ENCODE results near the gene AIG1. TPM values are rescaled to one million over a fixed set of nuclear protein-coding genes. Genes with fewer than 3 reads are reported as not detected.
A peak's percentile ranks its signal among the peaks of the same experiment; 100 is the strongest.

The AIG1 gene
- total RNA-seq, 1 donor from 2014 or later = 37.1 TPM

DNA sequence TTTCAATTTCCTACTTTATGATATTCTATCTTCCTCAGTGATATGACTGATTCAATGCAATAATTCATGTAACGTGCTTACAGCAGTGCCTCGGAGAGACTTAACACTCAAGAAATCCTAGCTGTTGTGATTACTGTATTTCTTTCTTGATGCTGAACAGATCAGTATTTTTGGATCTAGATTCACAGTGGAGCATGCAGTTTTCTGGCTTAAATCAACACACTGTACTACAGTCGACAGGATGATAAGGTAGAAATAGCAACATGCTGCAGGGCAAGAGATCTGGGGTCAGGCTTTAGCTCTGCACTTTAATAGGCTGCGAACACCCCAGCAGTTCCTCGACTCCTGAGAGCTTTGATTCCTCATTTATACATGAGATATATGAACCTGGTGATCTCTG is 161.0 kb downstream of the AIG1 start:
- H3K27ac Mint-ChIP-seq = no peak overlapping the region
- no peaks in the 10 kb centered on the region for H3K36me3 Mint-ChIP-seq
- H3K4me3 ChIP-seq = no peak overlapping the region
- H3K27ac ChIP-seq = no peak overlapping the region
- no peak overlapping the region for H2AFZ ChIP-seq (replicated peaks)
- no peaks in the 10 kb centered on the region for H3K9me3 Mint-ChIP-seq
- H3K4me3 Mint-ChIP-seq = no peak overlapping the region
- H3K79me2 ChIP-seq (ENCODE audit: low read depth) = no peaks in the 10 kb centered on the region
- no peak overlapping the region for H3K9ac ChIP-seq
- TF ChIP-seq EZH2 (IDR thresholded peaks at IDR 0.05) (no peak), EZH2phosphoT487 (IDR thresholded peaks at IDR 0.05) (no peak)
- TF ChIP-seq, protein P1, sequence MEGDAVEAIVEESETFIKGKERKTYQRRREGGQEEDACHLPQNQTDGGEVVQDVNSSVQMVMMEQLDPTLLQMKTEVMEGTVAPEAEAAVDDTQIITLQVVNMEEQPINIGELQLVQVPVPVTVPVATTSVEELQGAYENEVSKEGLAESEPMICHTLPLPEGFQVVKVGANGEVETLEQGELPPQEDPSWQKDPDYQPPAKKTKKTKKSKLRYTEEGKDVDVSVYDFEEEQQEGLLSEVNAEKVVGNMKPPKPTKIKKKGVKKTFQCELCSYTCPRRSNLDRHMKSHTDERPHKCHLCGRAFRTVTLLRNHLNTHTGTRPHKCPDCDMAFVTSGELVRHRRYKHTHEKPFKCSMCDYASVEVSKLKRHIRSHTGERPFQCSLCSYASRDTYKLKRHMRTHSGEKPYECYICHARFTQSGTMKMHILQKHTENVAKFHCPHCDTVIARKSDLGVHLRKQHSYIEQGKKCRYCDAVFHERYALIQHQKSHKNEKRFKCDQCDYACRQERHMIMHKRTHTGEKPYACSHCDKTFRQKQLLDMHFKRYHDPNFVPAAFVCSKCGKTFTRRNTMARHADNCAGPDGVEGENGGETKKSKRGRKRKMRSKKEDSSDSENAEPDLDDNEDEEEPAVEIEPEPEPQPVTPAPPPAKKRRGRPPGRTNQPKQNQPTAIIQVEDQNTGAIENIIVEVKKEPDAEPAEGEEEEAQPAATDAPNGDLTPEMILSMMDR (IDR thresholded peaks at IDR 0.05) = no peak
- H3K4me1 Mint-ChIP-seq = no peaks in the 10 kb centered on the region
- H3F3A ChIP-seq (ENCODE audit: low read depth) = no peaks in the 10 kb centered on the region
- H3K4me1 ChIP-seq = no peaks in the 10 kb centered on the region
- H3K27me3 Mint-ChIP-seq (ENCODE audit: insufficient read depth, low read depth) = no peaks in the 10 kb centered on the region
- H3K9me3 ChIP-seq (ENCODE audit: low read depth) = no peaks in the 10 kb centered on the region
- no peak for DNase-seq (ENCODE audit: low spot score)
- no peak overlapping the region for H3K4me2 ChIP-seq
- H3K27me3 ChIP-seq = no peaks in the 10 kb centered on the region
- no peaks in the 10 kb centered on the region for H3K36me3 ChIP-seq
- no peaks in the 10 kb centered on the region for H4K20me1 ChIP-seq (ENCODE audit: low read depth)

DNA sequence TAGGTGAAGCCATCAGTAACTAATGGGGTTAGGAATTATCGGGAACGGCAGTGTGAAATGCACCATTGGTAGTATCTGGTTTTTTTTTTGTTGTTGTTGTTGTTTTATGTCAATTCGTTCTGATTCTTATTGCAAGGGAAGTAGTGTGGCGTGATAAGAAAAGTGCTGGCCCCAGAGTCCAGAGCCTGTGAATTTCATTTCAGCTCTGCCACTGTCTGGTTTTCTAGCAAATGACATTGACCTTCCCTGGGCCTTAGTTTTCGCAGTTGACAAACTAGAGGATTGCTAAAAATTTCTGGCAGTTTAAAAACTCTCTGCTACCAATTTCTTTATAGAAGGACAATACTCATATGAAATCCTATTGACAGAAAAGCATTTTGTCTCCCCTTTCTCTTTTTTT is 161.6 kb downstream of the AIG1 start:
- no peaks in the 10 kb centered on the region for H3K4me1 ChIP-seq
- no peaks in the 10 kb centered on the region for H3F3A ChIP-seq (ENCODE audit: low read depth)
- Mint-ChIP-seq H3K9me3 (no peaks in the 10 kb centered on the region), H3K4me3 (no peak overlapping the region), H3K27ac (peak overlapping the region; percentile 6), H3K4me1 (no peaks in the 10 kb centered on the region), H3K36me3 (no peaks in the 10 kb centered on the region), H3K27me3 (ENCODE audit: insufficient read depth, low read depth) (no peaks in the 10 kb centered on the region)
- DNase-seq (ENCODE audit: low spot score) = no peak
- no peaks in the 10 kb centered on the region for H3K27me3 ChIP-seq
- no peak overlapping the region for H3K4me3 ChIP-seq
- H3K27ac ChIP-seq = no peak overlapping the region
- H3K79me2 ChIP-seq (ENCODE audit: low read depth) = no peaks in the 10 kb centered on the region
- no peaks in the 10 kb centered on the region for H3K36me3 ChIP-seq
- H2AFZ ChIP-seq (replicated peaks) = no peak overlapping the region
- no peaks in the 10 kb centered on the region for H3K9me3 ChIP-seq (ENCODE audit: low read depth)
- no peak overlapping the region for H3K9ac ChIP-seq
- no peak overlapping the region for H3K4me2 ChIP-seq
- no peaks in the 10 kb centered on the region for H4K20me1 ChIP-seq (ENCODE audit: low read depth)
- TF ChIP-seq EZH2 (IDR thresholded peaks at IDR 0.05) (no peak), EZH2phosphoT487 (IDR thresholded peaks at IDR 0.05) (no peak)
- TF ChIP-seq, protein P1 (IDR thresholded peaks at IDR 0.05) = no peak

DNA sequence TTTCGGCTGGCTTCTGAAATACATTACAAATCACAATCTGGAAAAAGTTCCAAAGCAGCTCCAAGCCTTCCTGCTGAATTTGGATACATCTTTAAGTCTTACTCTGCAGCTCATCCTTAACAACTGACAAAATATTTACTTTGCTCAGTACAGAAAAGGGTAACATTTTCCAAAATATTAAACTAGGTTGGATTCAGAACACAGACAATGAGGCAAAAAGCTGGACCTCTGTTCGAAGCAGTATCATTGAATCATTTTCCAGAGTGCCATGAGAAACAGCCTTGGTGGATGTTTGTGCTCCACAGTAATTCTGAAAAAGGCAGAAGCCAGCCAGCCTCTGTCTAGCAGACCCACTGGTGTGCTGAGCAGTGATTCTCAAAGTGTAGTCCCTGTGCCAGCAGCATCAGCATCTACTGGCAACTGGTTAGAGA is 162.1 kb downstream of the AIG1 start:
- H3K27me3 Mint-ChIP-seq (ENCODE audit: insufficient read depth, low read depth) = no peaks in the 10 kb centered on the region
- Histone ChIP-seq H3K4me2 (no peak overlapping the region), H3F3A (ENCODE audit: low read depth) (no peaks in the 10 kb centered on the region), H3K36me3 (no peaks in the 10 kb centered on the region), H3K79me2 (ENCODE audit: low read depth) (no peaks in the 10 kb centered on the region), H3K27me3 (no peaks in the 10 kb centered on the region), H3K4me3 (no peak overlapping the region), H3K27ac (no peak overlapping the region), H3K4me1 (no peaks in the 10 kb centered on the region), H2AFZ (replicated peaks) (no peak overlapping the region), H3K9ac (no peak overlapping the region), H3K9me3 (ENCODE audit: low read depth) (no peaks in the 10 kb centered on the region), H4K20me1 (ENCODE audit: low read depth) (no peaks in the 10 kb centered on the region)
- H3K9me3 Mint-ChIP-seq = no peaks in the 10 kb centered on the region
- no peak for TF ChIP-seq EZH2 (IDR thresholded peaks at IDR 0.05)
- no peak for TF ChIP-seq EZH2phosphoT487 (IDR thresholded peaks at IDR 0.05)
- TF ChIP-seq, protein P1 (IDR thresholded peaks at IDR 0.05) = no peak
- no peaks in the 10 kb centered on the region for H3K36me3 Mint-ChIP-seq
- no peak for DNase-seq (ENCODE audit: low spot score)
- H3K4me1 Mint-ChIP-seq = no peaks in the 10 kb centered on the region
- no peak overlapping the region for H3K27ac Mint-ChIP-seq
- H3K4me3 Mint-ChIP-seq = no peak overlapping the region
